ENCODE measurements around the gene COPZ2.

- TF ChIP-seq CTCF (IDR thresholded peaks at IDR 0.05) (no peak), EZH2 (IDR thresholded peaks at IDR 0.05; ENCODE audit: borderline replicate concordance, insufficient read depth, low read depth, low read length, poor library complexity, severe bottlenecking) (no peak)
Measured at GRCh38 chr17:48052956-48053757, 15.6 kb upstream of the COPZ2 start.
